Type B pancreatic cell (in vitro differentiated cells): ENCODE results near the gene HIP1. TPM values are rescaled to one million over a fixed set of nuclear protein-coding genes. Genes with fewer than 3 reads are reported as not detected.
"Not testable (repeated sequence)": the region's sequence is repeated elsewhere in the genome, so short reads cannot be mapped to it uniquely, and the experiment has no call there.

Source experiments
- DNase-seq: peaks from one replicate; pipeline ENCODE4 v3.0.0; 2021; ENCODE audit warnings: mixed read lengths; ENCODE audit not compliant: unreplicated experiment; ENCODE audit errors: extremely low spot score
- H3K27ac Mint-ChIP-seq: 2 replicates; pipeline ENCODE4 v1.8.0; 2021; ENCODE audit warnings: mild to moderate bottlenecking, mixed read lengths
- H3K27me3 Mint-ChIP-seq: 2 replicates; pipeline ENCODE4 v1.8.0; 2021; ENCODE audit warnings: mixed read lengths
- H3K36me3 Mint-ChIP-seq: 2 replicates; pipeline ENCODE4 v1.8.0; 2021; ENCODE audit warnings: mixed read lengths
- H3K4me1 Mint-ChIP-seq: one replicate; pipeline ENCODE4 v1.8.0; 2021; ENCODE audit warnings: mixed read lengths; ENCODE audit not compliant: unreplicated experiment
- H3K4me3 Mint-ChIP-seq: 2 replicates; pipeline ENCODE4 v1.8.0; 2021; ENCODE audit warnings: mild to moderate bottlenecking, mixed read lengths
- H3K9me3 Mint-ChIP-seq: 2 replicates; pipeline ENCODE4 v1.8.0; 2021; ENCODE audit warnings: mixed read lengths
- CTCF ChIP-seq: fragments of 200-600 bp; sonication (generic); conservative IDR thresholded peaks from 2 replicates; pipeline ENCODE4 v1.5.0; 2021; ENCODE audit warnings: antibody characterized with exemption, mild to moderate bottlenecking
- total RNA-seq: library from RNA; stranded (reverse); gene quantifications from 2 replicates; pipeline ENCODE4 v1.2.1, GENCODE V29; 2021; ENCODE audit warnings: low replicate concordance

Gene HIP1
- total RNA-seq, 1 donor from 2014 or later: 33.8 TPM

- no peaks in the 10 kb centered on the region for H3K9me3 Mint-ChIP-seq
- no peaks in the 10 kb centered on the region for H3K36me3 Mint-ChIP-seq
- peaks cover 7% of the 10 kb centered on the region for H3K4me1 Mint-ChIP-seq
- H3K4me3 Mint-ChIP-seq: no peak overlapping the region
- H3K27me3 Mint-ChIP-seq: no peaks in the 10 kb centered on the region
- H3K27ac Mint-ChIP-seq: no peak overlapping the region
- no peak for DNase-seq
- TF ChIP-seq CTCF: no peak
Measured at GRCh38 chr7:75611557-75612178, 127.1 kb downstream of the HIP1 start.

DNA sequence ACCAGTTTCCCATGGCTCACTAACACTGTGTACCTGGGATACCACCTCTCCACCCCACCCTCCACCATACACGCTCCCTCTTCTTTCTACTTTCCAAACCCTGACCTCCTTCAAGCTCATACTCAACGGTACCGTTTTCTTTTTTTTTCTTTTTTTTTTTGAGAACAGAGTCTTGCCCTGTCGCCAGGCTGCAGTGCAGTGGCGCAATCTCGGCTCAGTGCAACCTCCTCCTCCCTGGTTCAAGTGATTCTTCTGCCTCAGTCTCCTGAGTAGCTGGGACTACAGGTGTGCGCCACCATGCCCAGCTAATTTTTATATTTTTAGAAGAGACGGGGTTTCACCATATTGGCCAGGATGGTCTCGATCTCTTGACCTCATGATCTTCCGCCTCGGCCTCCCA, 129.3 kb downstream of the HIP1 start:
- not testable (repeated sequence) for H3K27ac Mint-ChIP-seq, DNase-seq, H3K4me1 Mint-ChIP-seq, H3K4me3 Mint-ChIP-seq, H3K27me3 Mint-ChIP-seq, H3K36me3 Mint-ChIP-seq, H3K9me3 Mint-ChIP-seq

DNA sequence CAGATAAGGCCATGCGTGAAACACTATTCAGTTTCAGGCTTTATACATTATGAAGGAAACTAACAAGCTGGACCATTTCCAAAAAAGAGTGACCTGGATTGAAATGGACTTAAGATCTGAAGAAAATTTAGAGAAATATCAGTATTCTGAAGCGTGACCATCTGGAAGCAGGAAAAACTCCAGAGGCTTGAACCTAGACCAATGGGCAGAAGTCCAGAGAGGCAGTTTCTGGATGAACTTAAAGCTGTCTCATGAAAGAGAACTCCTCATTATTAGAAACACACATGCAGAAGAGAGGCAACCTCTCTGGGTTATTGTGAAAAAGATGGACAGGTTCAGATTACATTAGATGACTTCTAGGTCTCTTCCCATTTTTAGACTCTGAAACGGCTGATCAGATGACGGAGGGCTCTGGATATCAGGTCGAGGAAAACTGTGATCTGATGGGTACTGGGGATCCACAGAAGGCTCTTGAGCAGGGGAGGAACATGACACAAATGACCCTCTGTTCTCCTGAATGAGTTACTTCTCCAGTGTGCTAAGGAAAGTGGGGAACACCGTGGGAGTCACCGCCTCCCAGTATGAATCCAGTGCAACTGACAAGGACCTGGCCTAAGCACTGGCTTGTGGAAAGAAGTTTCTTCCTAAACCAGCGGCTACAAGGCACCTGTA, 130.2 kb downstream of the HIP1 start:
- Mint-ChIP-seq H3K4me3 (no peak overlapping the region), H3K36me3 (no peaks in the 10 kb centered on the region), H3K27ac (no peak overlapping the region), H3K4me1 (peaks cover 7% of the 10 kb centered on the region), H3K27me3 (no peaks in the 10 kb centered on the region), H3K9me3 (no peaks in the 10 kb centered on the region)
- no peak for TF ChIP-seq CTCF
- DNase-seq: no peak

GRCh38 chr7:75604408-75604807, 134.3 kb downstream of the HIP1 start:
- Mint-ChIP-seq H3K4me3 (no peak overlapping the region), H3K27ac (no peak overlapping the region)
- DNase-seq: no peak

GRCh38 chr7:75602831-75603230, 135.9 kb downstream of the HIP1 start:
- not testable (repeated sequence) for H3K4me1 Mint-ChIP-seq, H3K36me3 Mint-ChIP-seq, H3K9me3 Mint-ChIP-seq, H3K27me3 Mint-ChIP-seq, H3K4me3 Mint-ChIP-seq, H3K27ac Mint-ChIP-seq, DNase-seq

More at GRCh38 chr7:75604408-75604807, 134.3 kb downstream of the HIP1 start:
- TF ChIP-seq CTCF: no peak
- Mint-ChIP-seq H3K9me3 (no peaks in the 10 kb centered on the region), H3K4me1 (peaks cover 7% of the 10 kb centered on the region), H3K27me3 (no peaks in the 10 kb centered on the region), H3K36me3 (no peaks in the 10 kb centered on the region)

GRCh38 chr7:75601539-75601938, 137.2 kb downstream of the HIP1 start:
- no peaks in the 10 kb centered on the region for H3K27me3 Mint-ChIP-seq

GRCh38 chr7:75600748-75601147, 138.0 kb downstream of the HIP1 start:
- H3K9me3 Mint-ChIP-seq, H3K4me1 Mint-ChIP-seq: not testable (repeated sequence)

More at GRCh38 chr7:75601539-75601938, 137.2 kb downstream of the HIP1 start:
- no peak for DNase-seq
- TF ChIP-seq CTCF: no peak
- Mint-ChIP-seq H3K4me3 (no peak overlapping the region), H3K36me3 (no peaks in the 10 kb centered on the region), H3K9me3 (no peaks in the 10 kb centered on the region), H3K27ac (no peak overlapping the region), H3K4me1 (peaks cover 5% of the 10 kb centered on the region)

More at GRCh38 chr7:75600748-75601147, 138.0 kb downstream of the HIP1 start:
- not testable (repeated sequence) for DNase-seq, H3K4me3 Mint-ChIP-seq, H3K27me3 Mint-ChIP-seq, H3K36me3 Mint-ChIP-seq, H3K27ac Mint-ChIP-seq
